OCI-LY1 (cell line): ENCODE data around the gene MXRA7.

Experiments used
- H2AFZ ChIP-seq: fragments of 200-600 bp; sonication (generic), shearing (Covaris generic); 2 replicates; pipeline ENCODE4 v1.6.0; 2014; ENCODE audit warnings: antibody characterized with exemption, mild to moderate bottlenecking, low read length
- H3F3A ChIP-seq: fragments of 200-600 bp; sonication (generic), shearing (Covaris generic); 2 replicates; pipeline ENCODE4 v1.6.0; 2014; ENCODE audit warnings: mild to moderate bottlenecking, antibody characterized with exemption, low read length, moderate library complexity; ENCODE audit not compliant: insufficient read depth
- H3K27ac ChIP-seq: fragments of 200-600 bp; sonication (generic); 2 replicates; pipeline ENCODE4 v1.5.1; 2014; ENCODE audit warnings: low read length, mixed run types, mild to moderate bottlenecking, low read depth; ENCODE audit not compliant: poor library complexity, severe bottlenecking
- H3K27me3 ChIP-seq: fragments of 200-600 bp; sonication (generic); 2 replicates; pipeline ENCODE4 v1.6.0; 2014; ENCODE audit warnings: antibody characterized with exemption, mild to moderate bottlenecking, low read length, moderate library complexity; ENCODE audit not compliant: insufficient read depth
- H3K36me3 ChIP-seq: fragments of 200-600 bp; sonication (generic); 2 replicates; pipeline ENCODE4 v1.6.1; 2014; ENCODE audit warnings: mild to moderate bottlenecking, antibody characterized with exemption, low read length, moderate library complexity, mixed read lengths; ENCODE audit not compliant: insufficient read depth
- H3K4me1 ChIP-seq: fragments of 200-600 bp; sonication (generic); 2 replicates; pipeline ENCODE4 v1.5.1; 2014; ENCODE audit warnings: mild to moderate bottlenecking, low read length, moderate library complexity; ENCODE audit not compliant: insufficient read depth, severe bottlenecking
- H3K4me2 ChIP-seq: fragments of 200-600 bp; sonication (generic), shearing (Covaris generic); 2 replicates; pipeline ENCODE4 v1.6.1; 2014; ENCODE audit warnings: low read length
- H3K4me3 ChIP-seq: fragments of 200-600 bp; sonication (generic); 2 replicates; pipeline ENCODE4 v1.5.1; 2014; ENCODE audit warnings: low read length, low read depth, mild to moderate bottlenecking, mixed read lengths; ENCODE audit not compliant: poor library complexity, severe bottlenecking
- H3K79me2 ChIP-seq: fragments of 200-600 bp; shearing (Covaris generic); 2 replicates; pipeline ENCODE4 v1.6.1; 2016; ENCODE audit warnings: mixed run types, low read length, mixed read lengths; ENCODE audit not compliant: insufficient read depth
- H3K9ac ChIP-seq: fragments of 200-600 bp; sonication (generic), shearing (Covaris generic); 2 replicates; pipeline ENCODE4 v1.6.1; 2014; ENCODE audit warnings: mild to moderate bottlenecking, low read length, mixed read lengths
- H3K9me2 ChIP-seq: fragments of 200-600 bp; sonication (generic), shearing (Covaris generic); 2 replicates; pipeline ENCODE4 v1.6.1; 2014; ENCODE audit warnings: low read depth, mild to moderate bottlenecking, low read length, mixed read lengths
- H3K9me3 ChIP-seq: fragments of 200-600 bp; shearing (Covaris generic); 2 replicates; pipeline ENCODE4 v1.6.1; 2014; ENCODE audit warnings: low read length, mixed read lengths
- H4K20me1 ChIP-seq: fragments of 200-600 bp; sonication (generic), shearing (Covaris generic); 2 replicates; pipeline ENCODE4 v1.6.0; 2016; ENCODE audit warnings: mild to moderate bottlenecking, low read length; ENCODE audit not compliant: insufficient read depth
- EZH2 ChIP-seq: fragments of 200-600 bp; sonication (generic), shearing (Covaris generic); IDR thresholded peaks from 2 replicates; pipeline ENCODE4 v1.8.0; 2017; ENCODE audit warnings: borderline replicate concordance, mixed run types, mild to moderate bottlenecking, antibody characterized with exemption, low read length, moderate library complexity, mixed read lengths
- TF ChIP-seq, protein P1 (sequence below): fragments of 200-600 bp; sonication (generic), shearing (Covaris generic); IDR thresholded peaks from 2 replicates; pipeline ENCODE4 v1.5.1; 2017; ENCODE audit warnings: mild to moderate bottlenecking, antibody characterized with exemption, low read length, moderate library complexity, mixed read lengths

Gene MXRA7

DNA sequence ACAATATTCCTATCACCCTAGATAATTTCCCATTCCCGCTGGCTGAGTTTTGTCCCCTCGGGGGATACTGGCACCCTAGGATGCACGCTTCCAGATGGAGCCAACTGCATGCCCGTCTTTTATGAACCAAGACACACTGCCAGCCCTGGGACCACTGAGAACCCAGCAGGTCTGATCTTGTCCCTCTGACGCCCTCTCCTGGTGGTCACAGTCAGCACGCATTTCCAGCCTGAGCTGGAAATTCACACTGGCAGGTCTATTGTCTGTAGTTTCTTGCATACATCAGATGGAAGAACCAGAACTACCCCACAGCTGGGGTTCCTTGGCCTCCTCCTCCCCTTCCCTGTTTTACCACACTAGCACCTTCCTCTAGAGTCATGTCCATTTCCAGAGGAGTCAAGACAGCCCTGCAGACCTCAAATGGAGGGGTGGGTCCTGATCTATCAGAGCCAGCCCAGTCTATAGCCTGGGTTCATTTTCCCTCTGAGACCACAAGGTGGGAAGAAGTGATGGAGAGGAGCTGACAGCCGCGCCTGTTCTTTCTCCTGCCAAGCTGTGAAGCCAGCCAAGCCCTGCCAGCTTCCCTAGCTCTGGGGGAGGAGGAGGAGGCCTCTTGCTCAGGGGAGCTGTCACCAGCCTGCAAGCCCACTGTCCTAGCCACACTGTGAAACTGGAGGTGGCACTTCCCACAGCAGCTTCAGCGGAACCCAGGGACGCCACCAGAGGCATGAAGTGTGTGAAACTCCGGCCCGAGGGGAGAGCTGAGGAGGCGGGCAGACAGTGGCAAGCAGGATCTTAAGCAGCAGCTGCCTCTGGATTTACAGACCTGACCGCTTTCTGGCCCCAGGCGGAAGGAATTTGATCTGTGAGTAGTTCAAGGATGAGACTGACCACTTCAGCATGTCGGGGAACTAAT, 29.3 kb downstream of the MXRA7 start:
- no peak overlapping the region for H3K4me2 ChIP-seq
- TF ChIP-seq EZH2: no peak
- TF ChIP-seq, protein P1, sequence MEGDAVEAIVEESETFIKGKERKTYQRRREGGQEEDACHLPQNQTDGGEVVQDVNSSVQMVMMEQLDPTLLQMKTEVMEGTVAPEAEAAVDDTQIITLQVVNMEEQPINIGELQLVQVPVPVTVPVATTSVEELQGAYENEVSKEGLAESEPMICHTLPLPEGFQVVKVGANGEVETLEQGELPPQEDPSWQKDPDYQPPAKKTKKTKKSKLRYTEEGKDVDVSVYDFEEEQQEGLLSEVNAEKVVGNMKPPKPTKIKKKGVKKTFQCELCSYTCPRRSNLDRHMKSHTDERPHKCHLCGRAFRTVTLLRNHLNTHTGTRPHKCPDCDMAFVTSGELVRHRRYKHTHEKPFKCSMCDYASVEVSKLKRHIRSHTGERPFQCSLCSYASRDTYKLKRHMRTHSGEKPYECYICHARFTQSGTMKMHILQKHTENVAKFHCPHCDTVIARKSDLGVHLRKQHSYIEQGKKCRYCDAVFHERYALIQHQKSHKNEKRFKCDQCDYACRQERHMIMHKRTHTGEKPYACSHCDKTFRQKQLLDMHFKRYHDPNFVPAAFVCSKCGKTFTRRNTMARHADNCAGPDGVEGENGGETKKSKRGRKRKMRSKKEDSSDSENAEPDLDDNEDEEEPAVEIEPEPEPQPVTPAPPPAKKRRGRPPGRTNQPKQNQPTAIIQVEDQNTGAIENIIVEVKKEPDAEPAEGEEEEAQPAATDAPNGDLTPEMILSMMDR: peak; percentile 89
- H3K27ac ChIP-seq: no peak overlapping the region
- no peaks in the 10 kb centered on the region for H3K9me2 ChIP-seq
- H3F3A ChIP-seq: no peaks in the 10 kb centered on the region
- H3K9me3 ChIP-seq: no peaks in the 10 kb centered on the region
- no peaks in the 10 kb centered on the region for H3K36me3 ChIP-seq
- H3K4me1 ChIP-seq: peaks cover 12% of the 10 kb centered on the region
- peaks cover 10% of the 10 kb centered on the region; the same call in 1 of the 2 replicates for H3K27me3 ChIP-seq
- H3K9ac ChIP-seq: no peak overlapping the region
- no peaks in the 10 kb centered on the region for H3K79me2 ChIP-seq
- no peak overlapping the region for H2AFZ ChIP-seq
- H4K20me1 ChIP-seq: no peaks in the 10 kb centered on the region
- no peak overlapping the region for H3K4me3 ChIP-seq

DNA sequence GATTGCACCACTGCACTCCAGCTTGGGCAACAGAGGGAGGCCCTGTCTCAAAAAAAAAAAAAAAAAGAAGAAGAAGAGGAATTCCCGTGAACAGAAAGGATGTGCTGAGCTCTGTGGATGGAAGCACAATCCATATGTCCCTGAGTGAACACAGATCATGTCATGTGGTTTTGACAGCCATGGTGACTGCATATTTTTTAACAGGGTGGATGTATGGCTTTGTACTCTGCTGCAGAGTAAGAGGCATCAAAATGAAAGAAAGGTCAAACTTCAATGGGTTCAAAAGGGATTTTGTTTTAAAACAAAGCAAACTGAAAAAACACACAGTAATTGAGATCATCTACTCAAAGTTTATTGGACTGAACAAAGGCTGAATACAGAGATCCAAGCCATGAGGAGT, 31.5 kb downstream of the MXRA7 start:
- no peak for TF ChIP-seq EZH2
- TF ChIP-seq, protein P1: no peak
- Histone ChIP-seq H3K79me2 (no peaks in the 10 kb centered on the region), H3K4me2 (no peak overlapping the region), H3K4me3 (no peak overlapping the region), H3K9me2 (no peaks in the 10 kb centered on the region), H3F3A (no peaks in the 10 kb centered on the region), H3K27ac (no peak overlapping the region), H3K27me3 (peaks cover 7% of the 10 kb centered on the region; the same call in 1 of the 2 replicates), H3K4me1 (peaks cover 12% of the 10 kb centered on the region), H2AFZ (no peak overlapping the region), H3K9me3 (no peaks in the 10 kb centered on the region), H3K9ac (no peak overlapping the region), H3K36me3 (no peaks in the 10 kb centered on the region), H4K20me1 (no peaks in the 10 kb centered on the region)

DNA sequence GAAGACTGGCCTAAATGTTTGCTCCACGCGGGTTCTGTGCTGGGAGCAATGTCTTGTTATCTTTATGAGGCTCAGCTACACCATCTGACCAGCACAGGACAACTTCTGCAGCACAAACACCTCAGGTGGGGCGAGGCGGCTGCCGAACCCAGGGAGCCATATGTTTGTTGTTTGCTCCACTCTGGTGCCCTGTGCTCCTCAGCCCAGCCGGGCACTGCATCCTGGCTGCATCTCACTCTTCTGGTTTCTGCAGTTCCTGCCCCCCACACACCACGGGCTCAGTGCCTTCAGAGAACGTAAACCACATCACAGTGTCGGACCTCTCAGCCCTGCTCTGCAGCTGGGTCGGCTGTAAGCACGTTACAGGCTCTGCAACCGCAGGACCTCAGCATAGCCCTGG, 32.4 kb downstream of the MXRA7 start:
- Histone ChIP-seq H3K27ac (no peak overlapping the region), H3K9me3 (no peaks in the 10 kb centered on the region), H3K4me1 (peaks cover 12% of the 10 kb centered on the region), H3K79me2 (no peaks in the 10 kb centered on the region), H3K9me2 (no peaks in the 10 kb centered on the region), H3K27me3 (peaks cover 7% of the 10 kb centered on the region; the same call in 1 of the 2 replicates), H3F3A (no peaks in the 10 kb centered on the region), H3K9ac (no peak overlapping the region), H3K4me3 (no peak overlapping the region), H3K36me3 (no peaks in the 10 kb centered on the region), H4K20me1 (no peaks in the 10 kb centered on the region), H3K4me2 (no peak overlapping the region), H2AFZ (no peak overlapping the region)
- no peak for TF ChIP-seq EZH2
- TF ChIP-seq, protein P1: no peak
